HG03045 (cell line): ENCODE results near the gene UBE2D4.

Experiments
- ATAC-seq: cut with Tn5 transposase; IDR thresholded peaks from one replicate; pipeline ENCODE4 v1.9.1; 2021; ENCODE audit warnings: mild to moderate bottlenecking, moderate library complexity; ENCODE audit not compliant: unreplicated experiment

The UBE2D4 gene

GRCh38 chr7:43906331-43907010, 19.8 kb upstream of the UBE2D4 start, which contains the start of gene URGCP:
URGCP (minus strand) TSS chr7:43906596; CDS start chr7:43906575, 21 bp downstream.
- ATAC-seq, result peak; percentile 80

GRCh38 chr7:43914795-43915194, 11.4 kb upstream of the UBE2D4 start:
- no peak for ATAC-seq

GRCh38 chr7:43915907-43916306, 10.3 kb upstream of the UBE2D4 start:
- ATAC-seq, result no peak

GRCh38 chr7:43921423-43921822, 4.8 kb upstream of the UBE2D4 start:
- no peak for ATAC-seq

DNA sequence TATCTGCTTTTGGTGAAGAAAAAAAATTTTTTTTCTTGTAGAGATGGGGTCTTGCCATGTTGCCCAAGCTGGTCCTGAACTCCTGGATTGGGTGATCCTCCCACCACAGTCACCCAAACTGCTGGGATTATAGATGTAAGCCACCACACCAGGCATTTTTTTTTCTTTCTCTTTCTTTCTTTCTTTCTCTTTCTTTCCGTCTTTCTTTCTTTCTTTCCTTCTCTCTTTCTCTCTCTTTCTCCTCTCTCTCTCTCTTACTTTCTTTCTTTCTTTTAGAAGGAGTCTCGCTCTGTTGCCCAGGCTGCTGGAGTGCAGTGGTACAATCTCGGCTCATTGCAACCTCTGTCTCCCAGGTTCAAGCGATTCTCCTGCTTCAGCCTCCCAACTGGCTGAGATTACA, 3.5 kb upstream of the UBE2D4 start:
- ATAC-seq, result no peak

- peak; percentile 6 for ATAC-seq
Observed at GRCh38 chr7:43926798-43927123, 525 bp downstream of the UBE2D4 start.

DNA sequence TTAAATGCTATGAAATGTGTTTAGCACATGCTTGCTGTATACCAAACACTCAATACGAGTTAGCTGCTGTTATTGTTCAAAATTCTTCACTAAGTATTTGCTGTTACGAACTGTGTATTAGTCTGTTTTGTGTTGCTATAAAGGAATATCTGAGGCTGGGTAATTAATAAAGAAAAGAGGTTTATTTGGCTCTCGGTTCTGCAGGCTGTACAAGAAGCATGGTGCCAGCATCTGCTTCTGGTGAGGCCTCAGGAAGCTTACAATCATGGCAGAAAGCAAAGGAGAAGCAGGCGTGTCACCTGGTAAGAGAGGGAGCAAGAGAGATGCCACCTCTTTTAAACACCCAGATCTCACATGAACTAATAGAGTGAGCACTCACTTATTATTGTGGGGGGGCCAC, 1.6 kb downstream of the UBE2D4 start:
- no peak for ATAC-seq

DNA sequence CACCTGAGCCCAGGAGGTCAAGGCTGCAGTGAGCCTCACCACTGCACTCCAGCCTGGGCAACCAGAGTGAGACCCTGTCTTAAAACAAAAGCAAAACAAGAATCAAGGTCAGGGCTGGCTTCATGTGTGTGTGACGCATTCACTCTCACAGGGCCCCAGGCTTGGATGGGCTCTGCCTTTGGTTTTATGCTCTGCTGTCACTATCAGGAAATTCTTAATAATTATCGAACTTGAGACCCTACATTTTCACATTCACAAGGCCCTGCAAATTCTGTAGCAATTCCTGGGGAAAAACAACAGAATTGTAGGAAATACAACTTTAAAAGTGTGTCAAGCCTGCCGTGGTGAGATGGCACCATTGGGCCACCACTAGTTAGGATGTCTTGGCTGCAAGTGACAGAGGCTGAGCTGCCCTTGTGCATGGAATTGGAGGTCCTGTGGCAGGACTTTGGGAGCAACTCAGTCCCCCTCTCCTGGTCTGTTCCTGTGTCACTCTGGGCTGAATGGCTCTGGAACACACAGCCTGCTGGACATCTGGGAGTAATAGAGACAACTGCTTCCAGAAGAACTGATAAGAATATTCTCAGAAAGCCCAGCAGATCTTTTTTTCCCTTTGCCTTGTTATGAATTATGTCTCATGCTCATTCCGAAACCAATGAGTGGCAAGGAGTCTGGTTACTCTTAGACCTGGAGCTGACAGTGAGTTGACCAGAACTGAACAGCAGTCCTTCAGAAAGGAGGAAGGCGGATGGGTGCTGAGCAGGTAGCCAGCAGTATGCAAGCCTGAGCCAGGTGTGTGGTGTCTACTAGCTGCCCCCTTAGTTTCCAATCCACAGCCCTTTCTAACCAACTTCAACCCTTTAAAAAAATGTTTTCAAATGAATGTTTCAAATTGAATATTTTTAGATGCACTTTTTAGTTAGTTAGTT, 3.6 kb downstream of the UBE2D4 start:
- no peak for ATAC-seq

GRCh38 chr7:43931346-43931745, 5.1 kb downstream of the UBE2D4 start:
- ATAC-seq, result no peak

DNA sequence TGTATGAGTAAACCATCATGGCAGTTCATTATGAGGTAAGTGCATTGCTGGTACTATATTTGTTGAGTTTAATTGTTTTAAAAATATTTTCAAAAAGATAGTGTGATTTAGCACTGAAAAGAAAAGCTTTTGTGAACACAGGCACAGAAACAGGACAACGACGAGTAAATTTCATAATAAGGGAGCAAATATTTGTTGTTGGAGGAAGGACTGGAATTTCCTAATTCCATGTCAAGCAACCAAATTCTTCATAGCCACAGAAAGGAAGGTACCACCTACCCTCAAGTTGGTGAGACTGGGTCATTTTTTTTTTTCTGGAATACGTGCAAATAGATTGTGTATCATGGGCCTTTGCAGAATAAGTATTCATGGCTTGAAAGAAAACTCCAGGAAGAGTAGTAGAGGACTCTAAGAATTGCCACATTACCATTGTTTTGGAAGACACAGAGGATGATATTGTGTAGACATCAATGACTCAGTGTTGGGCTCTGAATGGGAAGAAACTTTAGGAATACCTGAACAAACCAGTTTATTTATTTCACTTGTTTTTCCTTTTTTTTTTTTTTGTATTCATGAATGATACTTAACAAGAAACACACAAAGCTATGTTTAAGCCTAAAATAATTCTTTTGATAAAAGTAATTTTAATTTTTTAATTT, 7.8 kb downstream of the UBE2D4 start:
- ATAC-seq, result no peak

- no peak for ATAC-seq
Observed at GRCh38 chr7:43937444-43937843, 11.2 kb downstream of the UBE2D4 start.

- ATAC-seq, result no peak
Observed at GRCh38 chr7:43938892-43939482, 12.8 kb downstream of the UBE2D4 start.

DNA sequence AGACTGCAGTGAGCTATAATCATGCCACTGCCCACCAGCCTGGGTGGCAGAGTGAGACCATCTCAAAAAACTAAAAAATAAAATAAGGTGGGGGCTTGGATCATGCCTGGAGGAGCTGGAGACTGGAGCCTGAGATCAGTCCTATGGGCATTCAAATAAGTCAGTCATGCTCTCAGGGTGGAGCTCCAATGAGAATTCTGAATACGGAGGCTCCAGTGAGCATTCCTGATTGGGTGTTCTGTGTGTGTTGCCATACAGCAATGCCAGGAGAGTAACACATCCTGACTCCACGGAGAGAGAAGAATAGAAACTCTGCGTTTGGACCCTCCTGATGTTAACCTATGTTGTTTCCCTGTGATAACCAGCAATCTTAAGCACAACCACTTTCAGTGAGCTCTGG, 16.0 kb downstream of the UBE2D4 start:
- no peak for ATAC-seq

- ATAC-seq, result no peak
Observed at GRCh38 chr7:43942997-43943396, 16.8 kb downstream of the UBE2D4 start.

- no peak for ATAC-seq
Observed at GRCh38 chr7:43943417-43944187, 17.4 kb downstream of the UBE2D4 start.

- no peak for ATAC-seq
Observed at GRCh38 chr7:43944286-43944685, 18.1 kb downstream of the UBE2D4 start.

- ATAC-seq, result no peak
Observed at GRCh38 chr7:43952028-43952427, 25.8 kb downstream of the UBE2D4 start.

- ATAC-seq, result no peak
Observed at GRCh38 chr7:43953071-43953470, 26.8 kb downstream of the UBE2D4 start.

DNA sequence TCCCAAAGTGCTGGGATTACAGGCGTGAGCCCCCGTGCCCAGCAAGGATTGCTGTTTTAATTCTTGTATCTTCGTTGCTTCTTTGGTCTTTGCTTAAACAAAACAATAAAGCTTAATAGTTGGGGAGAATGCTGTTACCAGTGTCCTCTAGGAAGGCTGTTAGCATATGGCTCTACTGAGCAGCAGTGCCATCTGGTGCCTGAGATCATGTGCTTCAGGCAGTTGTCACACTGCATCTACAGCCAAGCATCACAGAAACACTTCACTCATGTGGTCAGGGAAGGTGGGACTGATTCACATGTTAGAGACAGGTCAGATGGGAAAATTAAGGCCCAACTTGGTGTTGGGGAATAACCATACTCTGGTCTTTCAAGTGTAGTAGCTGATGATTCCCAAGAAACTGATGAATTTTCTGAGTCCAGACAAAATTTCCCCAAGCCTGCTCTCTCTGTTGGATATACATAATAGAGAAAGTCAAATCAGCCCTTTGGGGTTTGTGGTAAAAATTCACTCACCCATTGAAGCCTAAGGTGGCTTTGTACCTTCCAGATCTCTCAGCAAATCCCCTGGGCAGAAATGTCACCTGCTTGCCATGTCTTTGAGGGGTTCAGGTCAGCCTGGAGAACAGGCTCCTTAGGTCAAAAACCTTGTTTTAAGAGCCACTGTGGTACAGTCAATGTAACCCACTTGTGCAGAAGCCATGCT, 28.4 kb downstream of the UBE2D4 start:
- no peak for ATAC-seq

- ATAC-seq, result no peak
Observed at GRCh38 chr7:43956027-43956426, 29.8 kb downstream of the UBE2D4 start.
